ENCODE results near the gene USP49. TPM values are rescaled to one million over a fixed set of nuclear protein-coding genes. Genes with fewer than 3 reads are reported as not detected.
"Not testable (repeated sequence)": the region's sequence is repeated elsewhere in the genome, so short reads cannot be mapped to it uniquely, and the experiment has no call there.

USP49 gene
- total RNA-seq, 1 experiment from 2014 or later = 6.9 TPM

DNA sequence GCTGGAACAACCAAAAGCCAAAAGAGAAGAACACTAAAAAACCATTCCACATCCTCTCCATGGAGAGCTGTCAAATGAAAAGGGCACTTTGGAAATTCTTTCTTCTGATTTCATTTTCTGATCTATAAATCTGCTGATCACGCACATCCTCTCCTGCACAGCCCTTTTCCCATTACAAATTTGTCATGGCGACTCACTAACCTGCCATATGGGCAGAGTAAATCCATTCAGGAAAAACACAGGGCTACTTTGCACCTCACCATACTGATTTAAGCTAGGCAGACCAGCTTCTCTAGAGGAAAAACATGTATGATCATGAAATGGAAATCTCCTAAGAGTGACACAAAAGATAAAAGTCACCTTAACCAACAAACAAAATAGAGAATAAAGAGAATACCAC lies 81.7 kb downstream of the USP49 start:
- no peaks in the 10 kb centered on the region for H3K27me3 ChIP-seq (ENCODE audit: insufficient read depth, low read length)
- no peak overlapping the region for H2AFZ ChIP-seq (ENCODE audit: low read depth, low read length, poor library complexity, severe bottlenecking)
- H3K27ac ChIP-seq (ENCODE audit: low read depth, low read length) = no peak overlapping the region
- ChIA-PET CTCF (interaction anchor here (1.1 kb wide), 1 partner anchor 26 kb away, joined by 3 read pairs; the partner anchor contains the start of gene TOMM6), POLR2A (no interaction called here), RAD21 (ENCODE audit: low non-redundant PET in 1 of 2, low total read pairs in 2 of 2, uncharacterized antibody in 2 of 2, unreplicated experiment in 2 of 2) (no interaction called here)
- no peaks in the 10 kb centered on the region for H3K79me2 ChIP-seq (ENCODE audit: insufficient read depth, low read length)
- no peak overlapping the region for H3K9ac ChIP-seq (ENCODE audit: low read length)
- DNase-seq (ENCODE audit: low read depth, low spot score) (no peak), ATAC-seq (no peak)
- no peaks in the 10 kb centered on the region for H3K9me2 ChIP-seq (ENCODE audit: insufficient read depth)
- H4K20me1 ChIP-seq (ENCODE audit: insufficient read depth) = no peaks in the 10 kb centered on the region
- H3K4me3 ChIP-seq (replicated peaks in 1 of 2; ENCODE audit: low read depth in 1 of 2, low read length in 2 of 2) = no peak overlapping the region
- TF ChIP-seq SRF (IDR thresholded peaks at IDR 0.05; ENCODE audit: low read depth) (no peak), ELF1 (IDR thresholded peaks at IDR 0.05; ENCODE audit: borderline replicate concordance, low read depth) (no peak)
- TF ChIP-seq, protein P1, sequence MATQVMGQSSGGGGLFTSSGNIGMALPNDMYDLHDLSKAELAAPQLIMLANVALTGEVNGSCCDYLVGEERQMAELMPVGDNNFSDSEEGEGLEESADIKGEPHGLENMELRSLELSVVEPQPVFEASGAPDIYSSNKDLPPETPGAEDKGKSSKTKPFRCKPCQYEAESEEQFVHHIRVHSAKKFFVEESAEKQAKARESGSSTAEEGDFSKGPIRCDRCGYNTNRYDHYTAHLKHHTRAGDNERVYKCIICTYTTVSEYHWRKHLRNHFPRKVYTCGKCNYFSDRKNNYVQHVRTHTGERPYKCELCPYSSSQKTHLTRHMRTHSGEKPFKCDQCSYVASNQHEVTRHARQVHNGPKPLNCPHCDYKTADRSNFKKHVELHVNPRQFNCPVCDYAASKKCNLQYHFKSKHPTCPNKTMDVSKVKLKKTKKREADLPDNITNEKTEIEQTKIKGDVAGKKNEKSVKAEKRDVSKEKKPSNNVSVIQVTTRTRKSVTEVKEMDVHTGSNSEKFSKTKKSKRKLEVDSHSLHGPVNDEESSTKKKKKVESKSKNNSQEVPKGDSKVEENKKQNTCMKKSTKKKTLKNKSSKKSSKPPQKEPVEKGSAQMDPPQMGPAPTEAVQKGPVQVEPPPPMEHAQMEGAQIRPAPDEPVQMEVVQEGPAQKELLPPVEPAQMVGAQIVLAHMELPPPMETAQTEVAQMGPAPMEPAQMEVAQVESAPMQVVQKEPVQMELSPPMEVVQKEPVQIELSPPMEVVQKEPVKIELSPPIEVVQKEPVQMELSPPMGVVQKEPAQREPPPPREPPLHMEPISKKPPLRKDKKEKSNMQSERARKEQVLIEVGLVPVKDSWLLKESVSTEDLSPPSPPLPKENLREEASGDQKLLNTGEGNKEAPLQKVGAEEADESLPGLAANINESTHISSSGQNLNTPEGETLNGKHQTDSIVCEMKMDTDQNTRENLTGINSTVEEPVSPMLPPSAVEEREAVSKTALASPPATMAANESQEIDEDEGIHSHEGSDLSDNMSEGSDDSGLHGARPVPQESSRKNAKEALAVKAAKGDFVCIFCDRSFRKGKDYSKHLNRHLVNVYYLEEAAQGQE (IDR thresholded peaks at IDR 0.05; ENCODE audit: low read depth) = no peak
- TF ChIP-seq, protein P2, sequence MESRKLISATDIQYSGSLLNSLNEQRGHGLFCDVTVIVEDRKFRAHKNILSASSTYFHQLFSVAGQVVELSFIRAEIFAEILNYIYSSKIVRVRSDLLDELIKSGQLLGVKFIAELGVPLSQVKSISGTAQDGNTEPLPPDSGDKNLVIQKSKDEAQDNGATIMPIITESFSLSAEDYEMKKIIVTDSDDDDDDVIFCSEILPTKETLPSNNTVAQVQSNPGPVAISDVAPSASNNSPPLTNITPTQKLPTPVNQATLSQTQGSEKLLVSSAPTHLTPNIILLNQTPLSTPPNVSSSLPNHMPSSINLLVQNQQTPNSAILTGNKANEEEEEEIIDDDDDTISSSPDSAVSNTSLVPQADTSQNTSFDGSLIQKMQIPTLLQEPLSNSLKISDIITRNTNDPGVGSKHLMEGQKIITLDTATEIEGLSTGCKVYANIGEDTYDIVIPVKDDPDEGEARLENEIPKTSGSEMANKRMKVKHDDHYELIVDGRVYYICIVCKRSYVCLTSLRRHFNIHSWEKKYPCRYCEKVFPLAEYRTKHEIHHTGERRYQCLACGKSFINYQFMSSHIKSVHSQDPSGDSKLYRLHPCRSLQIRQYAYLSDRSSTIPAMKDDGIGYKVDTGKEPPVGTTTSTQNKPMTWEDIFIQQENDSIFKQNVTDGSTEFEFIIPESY (IDR thresholded peaks at IDR 0.05; ENCODE audit: extremely low read depth, insufficient replicate concordance, low read length) = no peak
- no peaks in the 10 kb centered on the region for H3K36me3 ChIP-seq (ENCODE audit: control insufficient read depth in 1 of 2, insufficient read depth in 2 of 2, low read length in 2 of 2)
- H3K4me1 ChIP-seq (ENCODE audit: control insufficient read depth in 1 of 2, insufficient read depth in 2 of 2, low read length in 2 of 2) = no peaks in the 10 kb centered on the region
- intact Hi-C loops (cut with micrococcal nuclease) = no loop called here
- no peak overlapping the region for H3K4me2 ChIP-seq (ENCODE audit: low read length)
- no TSS peak for BruUV-seq (replicated peaks)
- H3K9me3 ChIP-seq (ENCODE audit: control insufficient read depth in 1 of 2, insufficient read depth in 1 of 2, low read depth in 1 of 2, low read length in 2 of 2) = no peaks in the 10 kb centered on the region

DNA sequence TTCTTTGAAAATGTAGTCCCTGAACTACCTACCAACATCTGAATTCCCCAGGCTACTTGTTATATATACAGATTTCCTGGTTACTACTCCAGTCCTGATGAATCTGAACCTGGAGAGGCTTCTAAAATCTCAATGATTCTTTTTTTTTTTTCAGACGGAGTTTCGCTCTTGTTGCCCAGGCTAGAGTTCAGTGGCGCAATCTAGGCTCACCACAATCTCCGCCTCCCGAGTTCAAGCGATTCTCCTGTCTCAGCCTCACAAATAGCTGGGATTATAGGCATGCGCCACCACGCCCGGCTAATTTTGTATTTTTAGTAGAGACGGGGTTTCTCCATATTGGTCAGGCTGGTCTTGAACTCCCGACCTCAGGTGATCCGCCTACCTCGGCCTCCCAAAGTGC lies 83.2 kb downstream of the USP49 start:
- intact Hi-C loops (cut with micrococcal nuclease); H3K36me3 ChIP-seq (ENCODE audit: control insufficient read depth in 1 of 2, insufficient read depth in 2 of 2, low read length in 2 of 2); H3K9ac ChIP-seq (ENCODE audit: low read length); BruUV-seq (replicated peaks); RAD21 ChIA-PET (ENCODE audit: low non-redundant PET in 1 of 2, low total read pairs in 2 of 2, uncharacterized antibody in 2 of 2, unreplicated experiment in 2 of 2); H3K4me3 ChIP-seq (replicated peaks in 1 of 2; ENCODE audit: low read depth in 1 of 2, low read length in 2 of 2); H3K4me2 ChIP-seq (ENCODE audit: low read length); H3K27me3 ChIP-seq (ENCODE audit: insufficient read depth, low read length); H3K9me2 ChIP-seq (ENCODE audit: insufficient read depth); CTCF ChIA-PET; H2AFZ ChIP-seq (ENCODE audit: low read depth, low read length, poor library complexity, severe bottlenecking); POLR2A ChIA-PET; DNase-seq (ENCODE audit: low read depth, low spot score); H3K27ac ChIP-seq (ENCODE audit: low read depth, low read length); H3K79me2 ChIP-seq (ENCODE audit: insufficient read depth, low read length); H4K20me1 ChIP-seq (ENCODE audit: insufficient read depth); ATAC-seq; H3K4me1 ChIP-seq (ENCODE audit: control insufficient read depth in 1 of 2, insufficient read depth in 2 of 2, low read length in 2 of 2); H3K9me3 ChIP-seq (ENCODE audit: control insufficient read depth in 1 of 2, insufficient read depth in 1 of 2, low read depth in 1 of 2, low read length in 2 of 2): not testable (repeated sequence)

Data from HCT116 (cell line).